Esophagus squamous epithelium (tissue), 4 donors: ENCODE results near the gene WDR70.
"Not testable (repeated sequence)": the region's sequence is repeated elsewhere in the genome, so short reads cannot be mapped to it uniquely, and the experiment has no call there.

Experiments
- CTCF ChIP-seq, 6 experiments: fragments of 450-650 bp in 4 of 6; fragments of 200-600 bp in 2 of 6; sonication (generic) in 2 of 6; IDR thresholded peaks; one replicate each; pipeline ENCODE4 v1.5.1; 2016 to 2019; ENCODE audit warnings: antibody characterized with exemption in 6 of 6, mild to moderate bottlenecking in 4 of 6, moderate library complexity in 4 of 6
- POLR2A ChIP-seq, 4 donors: fragments of 450-650 bp; IDR thresholded peaks; one replicate each; pipeline ENCODE4 v1.6.1; 2017; ENCODE audit warnings: antibody characterized with exemption in 4 of 4, mild to moderate bottlenecking in 4 of 4, moderate library complexity in 3 of 4

- TF ChIP-seq POLR2A, CTCF (IDR thresholded peaks at IDR 0.05): not testable (repeated sequence)
Measured at GRCh38 chr5:37594864-37595263, 215.7 kb downstream of the WDR70 start.
